HEK293 (cell line): ENCODE results near the gene RILP.

ENCODE experiments used
- CTCF ChIA-PET: fragments of 350-600 bp; formaldehyde crosslinking; extraction: SDS; loops from one replicate; lab custom pipeline; 2021; ENCODE audit warnings: antibody characterized with exemption; lab: Yijun Ruan, JAX
- POLR2A ChIA-PET: fragments of 300-600 bp; formaldehyde crosslinking; extraction: SDS; loops from one replicate; lab custom pipeline; 2020; ENCODE audit warnings: antibody characterized with exemption, inconsistent platforms; lab: Yijun Ruan, JAX
- H3K27ac ChIP-seq: fragments of 200-500 bp; sonication (Bioruptor generic); 2 replicates; pipeline ENCODE4 v1.5.1; 2014; ENCODE audit warnings: low read depth, low read length, control low read depth, inconsistent platforms; ENCODE audit errors: extremely low read depth
- H3K36me3 ChIP-seq, 2 experiments: fragments of 200-500 bp in 1 of 2; sonication (Bioruptor generic) in 1 of 2; 1 replicate in 1 of 2; 2 replicates in 1 of 2; pipeline ENCODE4 v1.5.1; 2014 to 2017; ENCODE audit warnings: inconsistent platforms in 2 of 2, low read length in 2 of 2; ENCODE audit not compliant: control insufficient read depth in 2 of 2, insufficient read depth in 1 of 2
- H3K4me1 ChIP-seq: fragments of 200-500 bp; sonication (Bioruptor generic); 2 replicates; pipeline ENCODE4 v1.5.1; 2014; ENCODE audit warnings: mild to moderate bottlenecking, low read length, inconsistent platforms; ENCODE audit not compliant: control insufficient read depth, insufficient read depth
- H3K4me3 ChIP-seq: 2 replicates; pipeline ENCODE4 v1.5.1; 2011; ENCODE audit warnings: low read depth, mild to moderate bottlenecking, control low read depth, low read length, moderate library complexity
- H3K9me3 ChIP-seq: fragments of 200-500 bp; sonication (Bioruptor generic); 2 replicates; pipeline ENCODE4 v1.5.1; 2014; ENCODE audit warnings: low read depth, low read length, inconsistent platforms; ENCODE audit not compliant: control insufficient read depth, insufficient read depth
- GLI4 ChIP-seq: fragments of 450-650 bp; formaldehyde crosslinking; IDR thresholded peaks from 2 replicates; pipeline ENCODE4 v1.5.1; 2016; ENCODE audit warnings: missing biosample characterization, missing genetic modification characterization
- GLIS1 ChIP-seq: fragments of 450-650 bp; formaldehyde crosslinking; IDR thresholded peaks from 2 replicates; pipeline ENCODE4 v1.5.1; 2016; ENCODE audit warnings: missing biosample characterization, missing genetic modification characterization
- HOXA7 ChIP-seq: sonication (generic); formaldehyde crosslinking; IDR thresholded peaks from 2 replicates; pipeline ENCODE4 v1.8.1; 2022; ENCODE audit warnings: missing genetic modification reagents, borderline replicate concordance
- MEIS1 ChIP-seq: sonication (generic); formaldehyde crosslinking; IDR thresholded peaks from 2 replicates; pipeline ENCODE4 v1.8.1; 2022; ENCODE audit warnings: missing genetic modification reagents, mild to moderate bottlenecking, borderline replicate concordance
- SCRT2 ChIP-seq: fragments of 450-650 bp; formaldehyde crosslinking; IDR thresholded peaks from 2 replicates; pipeline ENCODE4 v1.5.1; 2016; ENCODE audit warnings: missing biosample characterization, missing genetic modification characterization
- SP3 ChIP-seq: fragments of 450-650 bp; formaldehyde crosslinking; IDR thresholded peaks from 2 replicates; pipeline ENCODE4 v1.5.1; 2016; ENCODE audit warnings: missing biosample characterization, missing genetic modification characterization
- ZBTB20 ChIP-seq: fragments of 450-650 bp; formaldehyde crosslinking; IDR thresholded peaks from 2 replicates; pipeline ENCODE4 v1.5.1; 2016; ENCODE audit warnings: missing biosample characterization, missing genetic modification characterization
- ZFHX2 ChIP-seq: fragments of 450-650 bp; formaldehyde crosslinking; conservative IDR thresholded peaks from 2 replicates; pipeline ENCODE4 v1.5.1; 2016; ENCODE audit warnings: missing biosample characterization, missing genetic modification characterization
- ZFP3 ChIP-seq: fragments of 450-650 bp; formaldehyde crosslinking; IDR thresholded peaks from 2 replicates; pipeline ENCODE4 v1.5.1; 2016; ENCODE audit warnings: low read depth, missing biosample characterization, missing genetic modification characterization
- ZIC2 ChIP-seq: fragments of 450-650 bp; formaldehyde crosslinking; IDR thresholded peaks from 2 replicates; pipeline ENCODE4 v1.5.1; 2016; ENCODE audit warnings: missing biosample characterization, missing genetic modification characterization
- ZNF24 ChIP-seq: fragments of 450-650 bp; formaldehyde crosslinking; IDR thresholded peaks from 2 replicates; pipeline ENCODE4 v1.5.1; 2016; ENCODE audit warnings: missing biosample characterization, missing genetic modification characterization
- ZNF302 ChIP-seq: fragments of 450-650 bp; formaldehyde crosslinking; IDR thresholded peaks from 2 replicates; pipeline ENCODE4 v1.5.1; 2016; ENCODE audit warnings: missing biosample characterization, missing genetic modification characterization, low read depth
- ZNF426 ChIP-seq: fragments of 450-650 bp; formaldehyde crosslinking; IDR thresholded peaks from 2 replicates; pipeline ENCODE4 v1.5.1; 2017; ENCODE audit warnings: missing biosample characterization, missing genetic modification characterization, mild to moderate bottlenecking, inconsistent platforms, moderate library complexity
- ZNF626 ChIP-seq: fragments of 450-650 bp; sonication (Bioruptor Pico); formaldehyde crosslinking; IDR thresholded peaks from 2 replicates; pipeline ENCODE4 v1.5.1; 2018; ENCODE audit warnings: missing biosample characterization, missing genetic modification characterization, inconsistent platforms
- ZNF660 ChIP-seq: fragments of 450-650 bp; IDR thresholded peaks from 2 replicates; pipeline ENCODE4 v1.5.1; 2018; ENCODE audit warnings: missing biosample characterization, mild to moderate bottlenecking, missing genetic modification characterization
- ZNF785 ChIP-seq: fragments of 450-650 bp; formaldehyde crosslinking; IDR thresholded peaks from 2 replicates; pipeline ENCODE4 v1.5.1; 2016; ENCODE audit warnings: missing biosample characterization, missing genetic modification characterization
- TF ChIP-seq, protein P1 (sequence below): fragments of 450-650 bp; formaldehyde crosslinking; IDR thresholded peaks from 2 replicates; pipeline ENCODE4 v1.5.1; 2016; ENCODE audit warnings: missing biosample characterization, missing genetic modification characterization, low read depth
- TF ChIP-seq, protein P2 (sequence below): fragments of 450-650 bp; formaldehyde crosslinking; IDR thresholded peaks from 2 replicates; pipeline ENCODE4 v1.5.1; 2017; ENCODE audit warnings: missing biosample characterization, missing genetic modification characterization
- TF ChIP-seq, protein P3 (sequence below): fragments of 450-650 bp; formaldehyde crosslinking; IDR thresholded peaks from 2 replicates; pipeline ENCODE4 v1.5.1; 2016; ENCODE audit warnings: missing biosample characterization, missing genetic modification characterization

Gene RILP

DNA sequence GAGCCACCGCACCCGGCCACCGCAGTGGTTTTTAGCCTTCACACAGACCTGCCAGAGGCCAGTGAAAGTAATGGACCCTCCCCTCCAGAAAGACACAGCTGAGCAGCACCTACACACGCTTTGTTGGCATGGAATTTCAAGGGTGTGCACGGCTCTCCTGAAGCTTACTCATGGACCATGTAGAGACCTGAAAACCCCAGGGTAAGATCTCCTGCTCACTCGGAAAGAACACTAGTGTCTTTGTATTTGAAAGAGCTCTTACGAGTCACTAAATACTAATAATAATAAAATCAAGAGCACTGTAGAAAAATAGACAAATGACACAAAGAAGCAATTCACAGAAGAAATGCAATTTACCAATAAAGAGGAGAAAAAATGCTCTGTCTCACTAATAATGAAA lies 41.0 kb downstream of the RILP start:
- ChIA-PET CTCF (interaction anchor here (1.4 to 1.5 kb wide), 2 partner anchors 9 to 34 kb away, joined by 5 read pairs; no protein-coding TSS in a partner anchor), POLR2A (no interaction called here)
- Histone ChIP-seq H3K36me3 (no peaks in the 10 kb centered on the region; a peak in 1 of 3 replicates), H3K4me1 (no peaks in the 10 kb centered on the region), H3K27ac (no peak overlapping the region), H3K4me3 (no peak overlapping the region), H3K9me3 (no peaks in the 10 kb centered on the region)
- TF ChIP-seq HOXA7 (no peak), ZNF660 (tag by site-specific recombination) (no peak), SP3 (no peak)
- TF ChIP-seq, protein P1, sequence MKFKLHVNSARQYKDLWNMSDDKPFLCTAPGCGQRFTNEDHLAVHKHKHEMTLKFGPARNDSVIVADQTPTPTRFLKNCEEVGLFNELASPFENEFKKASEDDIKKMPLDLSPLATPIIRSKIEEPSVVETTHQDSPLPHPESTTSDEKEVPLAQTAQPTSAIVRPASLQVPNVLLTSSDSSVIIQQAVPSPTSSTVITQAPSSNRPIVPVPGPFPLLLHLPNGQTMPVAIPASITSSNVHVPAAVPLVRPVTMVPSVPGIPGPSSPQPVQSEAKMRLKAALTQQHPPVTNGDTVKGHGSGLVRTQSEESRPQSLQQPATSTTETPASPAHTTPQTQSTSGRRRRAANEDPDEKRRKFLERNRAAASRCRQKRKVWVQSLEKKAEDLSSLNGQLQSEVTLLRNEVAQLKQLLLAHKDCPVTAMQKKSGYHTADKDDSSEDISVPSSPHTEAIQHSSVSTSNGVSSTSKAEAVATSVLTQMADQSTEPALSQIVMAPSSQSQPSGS (tag by site-specific recombination): no peak

DNA sequence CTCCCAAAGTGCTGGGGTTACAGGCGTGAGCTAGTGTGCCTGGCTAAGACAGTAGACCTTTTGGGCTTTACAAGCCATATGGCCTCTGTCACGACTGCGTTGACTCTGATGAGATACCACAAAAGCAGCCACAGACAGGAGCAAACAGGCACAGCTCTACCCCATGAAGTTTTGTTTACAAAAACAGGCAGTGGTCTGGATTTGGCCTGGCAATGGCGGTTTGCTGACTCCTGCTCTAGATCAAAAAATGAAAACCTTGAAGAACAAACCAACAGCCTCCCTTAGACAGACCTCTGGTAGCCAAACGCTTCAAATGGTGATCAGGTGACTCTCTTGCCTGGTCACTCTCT lies 41.7 kb downstream of the RILP start:
- POLR2A ChIA-PET: no interaction called here
- no peak for TF ChIP-seq GLI4 (tag by site-specific recombination)
- Histone ChIP-seq H3K4me1 (no peaks in the 10 kb centered on the region), H3K36me3 (no peaks in the 10 kb centered on the region; a peak in 1 of 3 replicates), H3K4me3 (no peak overlapping the region), H3K9me3 (no peaks in the 10 kb centered on the region), H3K27ac (no peak overlapping the region)
- CTCF ChIA-PET: interaction anchor here (0.6 to 1.5 kb wide), 3 partner anchors 10 to 181 kb away, joined by 3 to 5 read pairs (median 5); no protein-coding TSS in a partner anchor

DNA sequence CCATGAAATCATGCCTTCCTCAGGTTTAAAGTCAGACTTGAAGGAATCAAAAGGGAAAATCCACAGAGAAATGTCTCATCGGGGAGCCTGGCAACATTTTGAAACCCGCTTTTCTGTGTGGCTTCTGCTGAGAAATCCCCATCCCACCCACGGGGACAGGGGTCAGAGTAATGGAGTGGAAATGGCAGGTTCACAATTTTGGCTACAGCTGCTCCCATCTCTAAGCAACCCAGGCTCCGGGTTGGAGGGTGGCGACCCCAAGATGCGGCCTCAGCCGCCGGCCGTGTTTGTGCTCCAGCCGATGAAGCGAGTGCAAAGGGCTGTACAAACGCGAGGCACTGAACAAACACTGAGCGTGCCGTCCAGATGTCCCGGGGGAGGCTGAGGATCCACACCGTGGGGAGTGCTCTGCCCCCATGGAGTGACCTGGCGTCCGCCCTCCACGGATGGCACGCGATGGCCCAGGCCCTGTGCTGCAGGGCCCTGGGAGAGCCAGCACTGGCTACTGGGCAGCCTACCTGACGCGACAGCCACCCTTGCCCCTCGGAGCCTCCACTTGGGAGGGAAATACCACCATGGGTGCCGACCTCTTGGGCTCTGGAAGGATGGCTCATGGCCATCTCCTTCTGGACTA lies 43.2 kb downstream of the RILP start:
- Histone ChIP-seq H3K4me1 (no peaks in the 10 kb centered on the region), H3K9me3 (no peaks in the 10 kb centered on the region), H3K27ac (no peak overlapping the region), H3K36me3 (no peaks in the 10 kb centered on the region; a peak in 1 of 3 replicates), H3K4me3 (no peak overlapping the region)
- ChIA-PET CTCF (interaction anchor here (0.6 kb wide), 1 partner anchor 33 kb away, joined by 3 read pairs; no protein-coding TSS in a partner anchor), POLR2A (interaction anchor here (0.6 kb wide), 2 partner anchors 24 to 179 kb away, joined by 3 to 4 read pairs; no protein-coding TSS in a partner anchor)
- TF ChIP-seq ZFHX2 (tag by site-specific recombination): peak; percentile 36; the same call in 1 of the 2 replicates
- TF ChIP-seq ZIC2 (tag by site-specific recombination): 0 out of 2 replicates have a peak, but pooled peaks have one; percentile 25
- TF ChIP-seq ZNF302 (tag by site-specific recombination): no peak

DNA sequence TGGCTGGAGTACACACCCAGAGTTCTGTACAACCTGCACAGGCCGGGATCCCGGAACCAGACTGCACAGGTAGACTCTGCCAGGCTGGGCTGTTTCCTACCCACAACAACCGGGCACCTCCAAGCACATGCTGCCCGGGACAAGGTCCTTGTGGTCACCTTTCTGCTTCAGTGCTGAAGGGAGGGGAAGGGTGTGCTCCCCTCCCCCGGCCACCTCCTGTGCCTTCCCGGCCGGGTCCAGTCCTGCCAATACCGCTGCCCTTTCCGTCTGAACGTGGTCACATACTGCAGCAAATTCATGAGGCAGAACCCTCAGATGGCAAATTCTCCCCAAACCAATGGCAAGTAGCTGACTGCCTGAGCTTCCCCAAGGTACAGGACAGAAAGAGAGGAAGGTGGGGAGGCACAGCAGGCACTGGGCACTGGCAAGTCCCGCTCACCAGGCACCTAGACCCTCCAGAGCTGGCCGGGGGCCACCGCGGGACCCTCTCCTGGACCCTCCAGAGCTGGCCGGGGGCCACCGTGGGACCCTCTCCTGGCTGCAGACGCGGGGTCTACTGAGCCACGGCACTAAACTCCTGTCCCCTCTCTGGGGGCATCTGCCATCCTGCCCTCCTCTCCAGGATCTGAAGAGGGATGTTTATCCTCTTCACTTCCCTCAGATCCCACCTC lies 43.9 kb downstream of the RILP start:
- no peak overlapping the region for H3K27ac ChIP-seq
- no peaks in the 10 kb centered on the region for H3K9me3 ChIP-seq
- CTCF ChIA-PET: interaction anchor here (0.6 kb wide), 1 partner anchor 33 kb away, joined by 3 read pairs; no protein-coding TSS in a partner anchor
- no peaks in the 10 kb centered on the region for H3K4me1 ChIP-seq
- H3K4me3 ChIP-seq: no peak overlapping the region
- no peak for TF ChIP-seq ZNF24 (tag by site-specific recombination)
- TF ChIP-seq, protein P2, sequence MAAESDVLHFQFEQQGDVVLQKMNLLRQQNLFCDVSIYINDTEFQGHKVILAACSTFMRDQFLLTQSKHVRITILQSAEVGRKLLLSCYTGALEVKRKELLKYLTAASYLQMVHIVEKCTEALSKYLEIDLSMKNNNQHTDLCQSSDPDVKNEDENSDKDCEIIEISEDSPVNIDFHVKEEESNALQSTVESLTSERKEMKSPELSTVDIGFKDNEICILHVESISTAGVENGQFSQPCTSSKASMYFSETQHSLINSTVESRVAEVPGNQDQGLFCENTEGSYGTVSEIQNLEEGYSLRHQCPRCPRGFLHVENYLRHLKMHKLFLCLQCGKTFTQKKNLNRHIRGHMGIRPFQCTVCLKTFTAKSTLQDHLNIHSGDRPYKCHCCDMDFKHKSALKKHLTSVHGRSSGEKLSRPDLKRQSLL: no peak
- no peak for TF ChIP-seq ZNF302 (tag by site-specific recombination)
- no peak for TF ChIP-seq ZFP3 (tag by site-specific recombination)
- TF ChIP-seq MEIS1 (CRISPR knock-in tag): no peak
- TF ChIP-seq, protein P3, sequence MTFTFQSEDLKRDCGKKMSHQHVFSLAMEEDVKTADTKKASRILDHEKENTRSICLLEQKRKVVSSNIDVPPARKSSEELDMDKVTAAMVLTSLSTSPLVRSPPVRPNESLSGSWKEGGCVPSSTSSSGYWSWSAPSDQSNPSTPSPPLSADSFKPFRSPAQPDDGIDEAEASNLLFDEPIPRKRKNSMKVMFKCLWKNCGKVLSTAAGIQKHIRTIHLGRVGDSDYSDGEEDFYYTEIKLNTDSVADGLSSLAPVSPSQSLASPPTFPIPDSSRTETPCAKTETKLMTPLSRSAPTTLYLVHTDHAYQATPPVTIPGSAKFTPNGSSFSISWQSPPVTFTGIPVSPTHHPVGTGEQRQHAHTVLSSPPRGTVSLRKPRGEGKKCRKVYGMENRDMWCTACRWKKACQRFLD (tag by site-specific recombination): no peak
- no peak for TF ChIP-seq ZNF426 (tag by site-specific recombination)
- TF ChIP-seq GLIS1: no peak
- no peak for TF ChIP-seq ZNF785 (tag by site-specific recombination)
- TF ChIP-seq ZNF626: no peak
- TF ChIP-seq ZBTB20 (tag by site-specific recombination): no peak
- no peak for TF ChIP-seq SCRT2
- H3K36me3 ChIP-seq: no peaks in the 10 kb centered on the region
- POLR2A ChIA-PET: interaction anchor here (0.6 kb wide), 2 partner anchors 25 to 178 kb away, joined by 3 to 4 read pairs; no protein-coding TSS in a partner anchor
